ENCODE measurements around the gene EMC10.
"Not testable (repeated sequence)": the region's sequence is repeated elsewhere in the genome, so short reads cannot be mapped to it uniquely, and the experiment has no call there.

Gene EMC10

DNA sequence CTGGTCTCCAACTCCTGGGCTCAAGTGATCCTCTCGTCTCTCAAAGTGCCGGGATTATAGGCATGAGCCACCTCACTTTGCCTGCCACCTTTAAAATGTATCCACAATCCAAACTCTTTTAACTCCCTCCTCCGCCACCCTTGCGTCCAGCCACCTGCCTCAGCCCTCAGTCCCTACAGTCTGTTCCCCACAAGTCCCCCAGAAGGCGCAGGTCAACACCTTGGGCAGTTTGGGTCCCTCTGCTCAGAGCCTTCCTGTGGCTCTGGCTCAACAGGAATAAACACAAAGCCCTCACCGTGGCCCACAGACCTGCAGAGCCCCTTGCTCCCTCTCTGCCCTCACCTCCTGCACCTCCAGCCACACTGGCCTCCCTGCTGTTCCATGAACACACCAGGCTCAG lies 7.5 kb upstream of the EMC10 start:
- H3K4me3 ChIP-seq (ENCODE audit: low read depth, low read length) = no peak overlapping the region
- no peaks in the 10 kb centered on the region for H3K4me1 ChIP-seq (ENCODE audit: control insufficient read depth, insufficient read depth, low read length)
- POLR2A ChIA-PET = no interaction called here
- H3K36me3 ChIP-seq (ENCODE audit: control insufficient read depth in 2 of 2, insufficient read depth in 1 of 2, low read length in 2 of 2) = no peaks in the 10 kb centered on the region
- no peaks in the 10 kb centered on the region for H3K9me3 ChIP-seq (ENCODE audit: control insufficient read depth, insufficient read depth, low read depth, low read length)
- CTCF ChIA-PET = interaction anchor here (1.3 kb wide), 1 partner anchor 112 kb away, joined by 5 read pairs; no protein-coding TSS in a partner anchor
- TF ChIP-seq ZNF639 (tag by site-specific recombination; IDR thresholded peaks at IDR 0.05) (no peak), ZBTB49 (tag by site-specific recombination; IDR thresholded peaks at IDR 0.05; ENCODE audit: low read depth) (no peak), ZNF843 (tag by site-specific recombination; IDR thresholded peaks at IDR 0.05) (no peak), ZNF24 (tag by site-specific recombination; IDR thresholded peaks at IDR 0.05) (no peak), ZNF311 (tag by site-specific recombination; IDR thresholded peaks at IDR 0.05; ENCODE audit: borderline replicate concordance) (no peak), ZNF248 (tag by site-specific recombination; IDR thresholded peaks at IDR 0.05) (no peak)
- TF ChIP-seq, protein P1, sequence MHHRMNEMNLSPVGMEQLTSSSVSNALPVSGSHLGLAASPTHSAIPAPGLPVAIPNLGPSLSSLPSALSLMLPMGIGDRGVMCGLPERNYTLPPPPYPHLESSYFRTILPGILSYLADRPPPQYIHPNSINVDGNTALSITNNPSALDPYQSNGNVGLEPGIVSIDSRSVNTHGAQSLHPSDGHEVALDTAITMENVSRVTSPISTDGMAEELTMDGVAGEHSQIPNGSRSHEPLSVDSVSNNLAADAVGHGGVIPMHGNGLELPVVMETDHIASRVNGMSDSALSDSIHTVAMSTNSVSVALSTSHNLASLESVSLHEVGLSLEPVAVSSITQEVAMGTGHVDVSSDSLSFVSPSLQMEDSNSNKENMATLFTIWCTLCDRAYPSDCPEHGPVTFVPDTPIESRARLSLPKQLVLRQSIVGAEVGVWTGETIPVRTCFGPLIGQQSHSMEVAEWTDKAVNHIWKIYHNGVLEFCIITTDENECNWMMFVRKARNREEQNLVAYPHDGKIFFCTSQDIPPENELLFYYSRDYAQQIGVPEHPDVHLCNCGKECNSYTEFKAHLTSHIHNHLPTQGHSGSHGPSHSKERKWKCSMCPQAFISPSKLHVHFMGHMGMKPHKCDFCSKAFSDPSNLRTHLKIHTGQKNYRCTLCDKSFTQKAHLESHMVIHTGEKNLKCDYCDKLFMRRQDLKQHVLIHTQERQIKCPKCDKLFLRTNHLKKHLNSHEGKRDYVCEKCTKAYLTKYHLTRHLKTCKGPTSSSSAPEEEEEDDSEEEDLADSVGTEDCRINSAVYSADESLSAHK (tag by site-specific recombination; IDR thresholded peaks at IDR 0.05) = no peak
- no peak overlapping the region for H3K27ac ChIP-seq (ENCODE audit: extremely low read depth, low read depth, low read length)

DNA sequence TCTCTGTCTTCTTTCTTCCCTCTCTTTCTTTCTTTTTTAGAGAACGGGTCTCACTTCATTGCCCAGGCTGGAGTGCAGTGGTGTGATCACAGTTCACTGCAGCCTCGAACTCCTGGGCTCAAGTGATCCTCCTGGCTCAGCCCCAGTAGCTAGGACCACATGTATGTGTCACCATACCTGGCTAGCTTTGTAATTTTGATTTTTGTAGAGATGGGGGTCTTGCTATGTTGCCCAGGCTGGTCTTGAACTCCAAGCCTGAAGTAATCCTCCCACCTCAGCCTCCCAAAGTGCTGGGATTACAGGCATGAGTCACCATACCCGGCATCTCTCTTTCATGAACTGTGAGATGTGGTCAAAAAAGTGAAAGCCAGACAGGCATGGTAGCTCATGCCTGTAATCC lies 3.0 kb upstream of the EMC10 start:
- ChIA-PET POLR2A (interaction anchor here (1.0 to 1.1 kb wide), 2 partner anchors 8 to 11 kb away, joined by 3 to 4 read pairs; no protein-coding TSS in a partner anchor), CTCF (interaction anchor here (0.6 to 3.8 kb wide), 4 partner anchors 12 to 106 kb away, joined by 3 to 20 read pairs (median 4); no protein-coding TSS in a partner anchor)
- TF ChIP-seq ZNF121 (tag by site-specific recombination; IDR thresholded peaks at IDR 0.05) = peak; percentile 68
- H3K4me1 ChIP-seq (ENCODE audit: control insufficient read depth, insufficient read depth, low read length); H3K9me3 ChIP-seq (ENCODE audit: control insufficient read depth, insufficient read depth, low read depth, low read length); H3K36me3 ChIP-seq (ENCODE audit: control insufficient read depth in 2 of 2, insufficient read depth in 1 of 2, low read length in 2 of 2); H3K4me3 ChIP-seq (ENCODE audit: low read depth, low read length); H3K27ac ChIP-seq (ENCODE audit: extremely low read depth, low read depth, low read length): not testable (repeated sequence)

- ChIA-PET CTCF (interaction anchor here (0.5 to 3.8 kb wide), 4 partner anchors 14 to 328 kb away, joined by 3 to 20 read pairs (median 4); no protein-coding TSS in a partner anchor), POLR2A (interaction anchor here (0.8 kb wide), 1 partner anchor 14 kb away, joined by 4 read pairs; no protein-coding TSS in a partner anchor)
- Histone ChIP-seq H3K27ac (ENCODE audit: extremely low read depth, low read depth, low read length) (no peak overlapping the region), H3K9me3 (ENCODE audit: control insufficient read depth, insufficient read depth, low read depth, low read length) (no peaks in the 10 kb centered on the region), H3K36me3 (ENCODE audit: control insufficient read depth in 2 of 2, insufficient read depth in 1 of 2, low read length in 2 of 2) (peaks cover 3 to 20% of the 10 kb centered on the region in 2 experiments; a peak in 1 of 3 replicates), H3K4me1 (ENCODE audit: control insufficient read depth, insufficient read depth, low read length) (peaks cover 7% of the 10 kb centered on the region; the same call in 1 of the 2 replicates), H3K4me3 (ENCODE audit: low read depth, low read length) (no peak overlapping the region)
- TF ChIP-seq ZNF169 (tag by site-specific recombination; IDR thresholded peaks at IDR 0.05) (no peak), BCL11A (tag by site-specific recombination; IDR thresholded peaks at IDR 0.05; ENCODE audit: low read depth) (peak; percentile 21; the same call in 1 of the 2 replicates)
Observed at GRCh38 chr19:50475101-50475568, 1.2 kb upstream of the EMC10 start.

GRCh38 chr19:50475736-50476223 lies 527 bp upstream of the EMC10 start:
- Histone ChIP-seq H3K4me1 (ENCODE audit: control insufficient read depth, insufficient read depth, low read length) (peaks cover 7% of the 10 kb centered on the region; the same call in 1 of the 2 replicates), H3K4me3 (ENCODE audit: low read depth, low read length) (no peak overlapping the region), H3K9me3 (ENCODE audit: control insufficient read depth, insufficient read depth, low read depth, low read length) (no peaks in the 10 kb centered on the region), H3K36me3 (ENCODE audit: control insufficient read depth in 2 of 2, insufficient read depth in 1 of 2, low read length in 2 of 2) (peaks cover 4 to 26% of the 10 kb centered on the region in 2 experiments; a peak in 2 of 3 replicates), H3K27ac (ENCODE audit: extremely low read depth, low read depth, low read length) (no peak overlapping the region)
- ChIA-PET CTCF (interaction anchor here (0.5 to 3.8 kb wide), 2 partner anchors 14 to 329 kb away, joined by 3 to 20 read pairs; no protein-coding TSS in a partner anchor), POLR2A (no interaction called here)
- TF ChIP-seq ZNF785 (tag by site-specific recombination; IDR thresholded peaks at IDR 0.05) = peak; percentile 17; the same call in 1 of the 2 replicates
- TF ChIP-seq TCF7L2 (IDR thresholded peaks at IDR 0.05; ENCODE audit: borderline replicate concordance, low read depth, low read length) = no peak
- TF ChIP-seq ZNF792 (tag by site-specific recombination; IDR thresholded peaks at IDR 0.05) = peak; percentile 59; the same call in 1 of the 2 replicates
- no peak for TF ChIP-seq IKZF3 (tag by site-specific recombination; IDR thresholded peaks at IDR 0.05)
- 0 out of 2 replicates have a peak, but pooled peaks have one; percentile 50 for TF ChIP-seq ZNF169 (tag by site-specific recombination; IDR thresholded peaks at IDR 0.05)
- no peak for TF ChIP-seq ZNF548 (tag by site-specific recombination; IDR thresholded peaks at IDR 0.05)
- TF ChIP-seq ZNF114 (tag by site-specific recombination; IDR thresholded peaks at IDR 0.05) = no peak
- 0 out of 2 replicates have a peak, but pooled peaks have one; percentile 21 for TF ChIP-seq ZNF23 (tag by site-specific recombination; IDR thresholded peaks at IDR 0.05; ENCODE audit: borderline replicate concordance)
- peak; percentile 58; the same call in 1 of the 2 replicates for TF ChIP-seq ZNF335 (tag by site-specific recombination; conservative IDR thresholded peaks at IDR 0.05)

Measured in HEK293 (cell line).